Neuronal stem cell (in vitro differentiated cells): ENCODE measurements around the gene SH3BP4.

ENCODE experiments used
- DNase-seq: peaks from one replicate; pipeline ENCODE4 v3.0.0-alpha.2; 2013; ENCODE audit warnings: low spot score
- H2AFZ ChIP-seq: one replicate; pipeline ENCODE4 v1.6.1; 2013; ENCODE audit warnings: mild to moderate bottlenecking, low read length, inconsistent platforms
- H2AK5ac ChIP-seq: 2 replicates; pipeline ENCODE4 v1.6.1; 2013; ENCODE audit warnings: low read depth, mild to moderate bottlenecking, inconsistent platforms, low read length, moderate library complexity, mixed read lengths
- H2BK120ac ChIP-seq: 2 replicates; pipeline ENCODE4 v1.6.1; 2013; ENCODE audit warnings: low read depth, mild to moderate bottlenecking, inconsistent platforms, low read length, moderate library complexity, mixed read lengths
- H2BK12ac ChIP-seq: one replicate; pipeline ENCODE4 v1.6.1; 2013; ENCODE audit warnings: low read length, inconsistent platforms
- H2BK15ac ChIP-seq: 2 replicates; pipeline ENCODE4 v1.6.1; 2013; ENCODE audit warnings: mild to moderate bottlenecking, low read length, inconsistent platforms, mixed read lengths
- H2BK5ac ChIP-seq: one replicate; pipeline ENCODE4 v1.6.1; 2013; ENCODE audit warnings: inconsistent platforms, mild to moderate bottlenecking, low read length, moderate library complexity
- H3K14ac ChIP-seq: one replicate; pipeline ENCODE4 v1.6.1; 2013; ENCODE audit warnings: low read length, inconsistent platforms
- H3K18ac ChIP-seq: 2 replicates; pipeline ENCODE4 v1.6.1; 2013; ENCODE audit warnings: low read length, inconsistent platforms
- H3K23ac ChIP-seq: 2 replicates; pipeline ENCODE4 v1.6.1; 2013; ENCODE audit warnings: low read depth, mild to moderate bottlenecking, mixed read lengths, low read length, inconsistent platforms; ENCODE audit not compliant: poor library complexity
- H3K27ac ChIP-seq: replicated peaks from 3 replicates; pipeline ENCODE4 v1.5.1; 2013; ENCODE audit warnings: low read length, inconsistent platforms
- H3K27me3 ChIP-seq, 3 experiments: 2 replicates each; pipeline ENCODE4 v1.6.1; 2013; ENCODE audit warnings: low read length in 3 of 3, mild to moderate bottlenecking in 2 of 3, inconsistent platforms in 1 of 3, low read depth in 1 of 3, mixed read lengths in 1 of 3, moderate library complexity in 1 of 3; ENCODE audit not compliant: control insufficient read depth in 3 of 3, insufficient read depth in 3 of 3
- H3K36me3 ChIP-seq, 2 donors: replicated peaks in 1 of 2; 2 replicates each; pipeline ENCODE4 v1.6.1; 2013; ENCODE audit warnings: low read length in 2 of 2; ENCODE audit not compliant: control insufficient read depth in 2 of 2, insufficient read depth in 2 of 2
- H3K4ac ChIP-seq: 2 replicates; pipeline ENCODE4 v1.6.1; 2013; ENCODE audit warnings: inconsistent platforms, mild to moderate bottlenecking, low read length, moderate library complexity
- H3K4me1 ChIP-seq, 2 donors: 1 replicate in 1 of 2; 2 replicates in 1 of 2; pipeline ENCODE4 v1.6.1; 2013; ENCODE audit warnings: low read length in 2 of 2, low read depth in 1 of 2; ENCODE audit not compliant: control insufficient read depth in 2 of 2, insufficient read depth in 1 of 2
- H3K4me2 ChIP-seq: one replicate; pipeline ENCODE4 v1.6.1; 2013; ENCODE audit warnings: mild to moderate bottlenecking, low read length, inconsistent platforms; ENCODE audit not compliant: insufficient read depth, poor library complexity, severe bottlenecking
- H3K4me3 ChIP-seq, 2 donors: 2 replicates each; pipeline ENCODE4 v1.5.1; 2013; ENCODE audit warnings: low read length in 2 of 2, mild to moderate bottlenecking in 2 of 2, inconsistent platforms in 1 of 2, moderate library complexity in 1 of 2
- H3K79me1 ChIP-seq: one replicate; pipeline ENCODE4 v1.6.1; 2013; ENCODE audit warnings: low read depth, mild to moderate bottlenecking, inconsistent platforms, low read length, moderate library complexity
- H3K9ac ChIP-seq: one replicate; pipeline ENCODE4 v1.6.1; 2013; ENCODE audit warnings: mild to moderate bottlenecking, low read depth, low read length, inconsistent platforms; ENCODE audit not compliant: poor library complexity
- H3K9me3 ChIP-seq, 2 donors: replicated peaks in 1 of 2; 2 replicates each; pipeline versions ENCODE3 to v1.6.1; 2013; ENCODE audit warnings: low read length in 2 of 2, mild to moderate bottlenecking in 2 of 2, inconsistent platforms in 1 of 2, low read depth in 1 of 2, mixed read lengths in 1 of 2, moderate library complexity in 1 of 2; ENCODE audit not compliant: control insufficient read depth in 2 of 2, insufficient read depth in 1 of 2
- H4K8ac ChIP-seq: one replicate; pipeline ENCODE4 v1.6.1; 2013; ENCODE audit warnings: low read depth, mild to moderate bottlenecking, inconsistent platforms, low read length, moderate library complexity
- H4K91ac ChIP-seq: one replicate; pipeline ENCODE4 v1.6.1; 2013; ENCODE audit warnings: low read length, low read depth, mild to moderate bottlenecking, inconsistent platforms; ENCODE audit not compliant: poor library complexity
- WGBS, 2 donors: extraction: QIAGEN DNeasy Blood & Tissue Kit; methylation state at CpG; one replicate each; pipeline ENCODE4 v1.1.7; 2013; ENCODE audit warnings: missing lambda C conversion rate in 2 of 2, mixed read lengths in 1 of 2; ENCODE audit not compliant: insufficient read length in 2 of 2, insufficient replicate concordance in 1 of 2; ENCODE audit errors: extremely low coverage in 2 of 2; 5-methylcytosine and 5-hydroxymethylcytosine counted together

Gene SH3BP4

DNA sequence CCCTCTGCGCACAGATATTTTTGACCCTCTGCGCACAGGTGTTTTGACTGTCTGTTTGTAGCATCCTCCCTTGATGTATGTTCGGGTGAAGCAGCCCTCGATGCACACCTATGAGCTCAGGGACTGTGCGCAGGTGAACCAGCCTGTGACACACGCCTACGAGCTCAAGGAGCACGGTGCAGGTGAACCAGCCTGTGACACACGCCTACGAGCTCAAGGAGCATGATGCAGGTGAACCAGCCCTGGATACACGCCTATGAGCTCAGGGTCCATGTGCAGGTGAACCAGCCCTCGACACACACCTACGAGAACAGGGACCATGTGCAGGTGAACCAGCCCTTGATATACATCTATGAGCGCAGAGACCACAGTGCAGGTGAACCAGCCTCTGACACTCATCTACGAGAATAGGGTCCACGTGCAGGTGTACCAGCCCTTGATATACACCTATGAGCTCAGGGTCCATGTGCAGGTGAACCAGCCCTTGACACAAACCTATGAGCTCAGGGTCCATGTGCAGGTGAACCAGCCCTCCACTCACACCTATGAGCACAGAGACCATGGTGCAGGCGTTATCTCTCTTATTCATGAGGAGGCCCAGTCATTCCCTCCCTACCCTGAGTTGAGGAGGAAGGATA lies 33.9 kb downstream of the SH3BP4 start:
- DNase-seq, result no peak
- Histone ChIP-seq H2BK5ac (no peak overlapping the region), H3K79me1 (peaks cover 16% of the 10 kb centered on the region), H3K18ac (no peak overlapping the region), H3K4me3 (no peak overlapping the region), H3K23ac (no peak overlapping the region), H2AK5ac (no peak overlapping the region), H3K27ac (no peak overlapping the region), H2BK120ac (no peak overlapping the region), H4K8ac (no peak overlapping the region), H3K4ac (no peak overlapping the region), H3K4me1 (peaks cover 12 to 25% of the 10 kb centered on the region in 2 donors), H3K36me3 (peaks cover 5 to 50% of the 10 kb centered on the region in 2 donors), H3K9me3 (peaks cover 0 to 26% of the 10 kb centered on the region in 2 donors), H4K91ac (no peak overlapping the region), H3K4me2 (no peak overlapping the region), H2BK15ac (no peak overlapping the region), H2AFZ (no peak overlapping the region), H3K9ac (no peak overlapping the region), H3K14ac (no peak overlapping the region), H3K27me3 (no peaks in the 10 kb centered on the region), H2BK12ac (no peak overlapping the region)
- no CpG with 5 or more reads among the region's 17 CpGs for WGBS, 2 donors

DNA sequence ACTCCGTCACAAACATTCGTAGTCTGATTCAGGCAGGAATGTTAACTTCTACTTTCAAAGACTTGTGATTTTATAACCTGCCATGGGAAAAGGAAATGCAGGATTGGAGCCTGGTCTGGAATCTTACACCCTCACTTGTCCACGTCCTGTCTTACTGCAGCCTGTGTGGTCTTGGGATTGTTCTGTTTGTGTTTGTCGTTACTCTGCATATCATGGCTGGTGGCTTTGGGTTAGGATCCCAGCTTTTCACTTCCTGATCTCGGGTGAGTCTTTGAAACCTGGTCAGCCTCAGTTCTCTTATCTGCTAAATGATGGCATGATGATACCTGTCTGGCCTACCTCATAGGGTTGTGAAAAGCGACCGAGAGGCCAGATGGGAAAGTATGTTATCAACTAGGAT lies 34.6 kb downstream of the SH3BP4 start:
- no peak overlapping the region for H3K14ac ChIP-seq
- H3K4me1 ChIP-seq, result peaks cover 5 to 20% of the 10 kb centered on the region in 2 donors
- no peak overlapping the region for H2AK5ac ChIP-seq
- no peak overlapping the region for H3K4me3 ChIP-seq
- peaks cover 0 to 29% of the 10 kb centered on the region in 2 donors for H3K9me3 ChIP-seq
- DNase-seq, result no peak
- H2BK5ac ChIP-seq, result no peak overlapping the region
- H3K27me3 ChIP-seq, result no peaks in the 10 kb centered on the region
- H3K18ac ChIP-seq, result no peak overlapping the region
- H4K91ac ChIP-seq, result no peak overlapping the region
- no peak overlapping the region for H2BK120ac ChIP-seq
- H3K4me2 ChIP-seq, result no peak overlapping the region
- WGBS, 2 donors, result no CpG with 5 or more reads among the region's 7 CpGs
- peaks cover 16% of the 10 kb centered on the region for H3K79me1 ChIP-seq
- no peak overlapping the region for H3K9ac ChIP-seq
- H4K8ac ChIP-seq, result no peak overlapping the region
- peaks cover 5 to 57% of the 10 kb centered on the region in 2 donors for H3K36me3 ChIP-seq
- no peak overlapping the region for H2BK12ac ChIP-seq
- H3K4ac ChIP-seq, result no peak overlapping the region
- no peak overlapping the region for H3K27ac ChIP-seq
- H2AFZ ChIP-seq, result no peak overlapping the region
- no peak overlapping the region for H2BK15ac ChIP-seq
- no peak overlapping the region for H3K23ac ChIP-seq

DNA sequence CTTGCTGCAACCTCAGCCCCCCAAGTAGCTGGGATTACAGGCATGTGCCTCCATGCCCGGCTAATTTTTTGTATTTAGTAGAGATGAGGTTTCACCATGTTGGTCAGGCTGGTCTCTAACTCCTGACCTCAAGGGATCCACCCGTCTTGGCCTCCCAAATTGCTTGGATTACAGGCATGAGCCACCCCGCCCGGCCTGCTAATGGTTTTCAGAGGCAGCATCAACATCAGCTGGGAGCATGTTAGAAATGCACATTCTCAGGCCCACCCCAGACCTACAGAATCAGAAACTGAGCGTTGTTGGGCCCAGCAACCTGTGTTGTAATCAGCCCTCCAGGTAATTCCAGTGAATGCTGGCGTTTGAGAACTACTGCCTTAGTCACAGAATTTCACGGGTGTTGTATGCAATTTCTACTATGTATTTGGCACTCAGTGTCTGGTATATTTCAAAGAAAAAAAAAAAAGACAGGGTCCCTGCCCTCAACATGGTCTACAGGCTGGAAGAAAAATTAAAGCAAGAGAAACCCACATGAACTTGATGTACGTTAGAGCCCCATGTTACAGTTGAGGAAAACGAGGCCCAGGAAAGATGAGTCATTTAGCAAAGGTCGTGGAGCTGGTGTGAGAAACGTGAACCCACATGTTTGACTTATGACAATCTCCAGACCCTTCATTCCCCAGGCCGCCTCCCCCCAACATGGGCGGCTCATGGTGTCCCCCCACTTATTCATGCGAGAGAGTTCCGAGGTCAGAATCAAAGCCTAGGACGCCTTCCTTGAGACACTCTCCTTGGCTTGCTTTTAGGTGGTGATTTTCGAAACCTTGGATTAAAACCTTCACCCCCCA lies 35.3 kb downstream of the SH3BP4 start:
- H2AK5ac ChIP-seq, result no peak overlapping the region
- no peak overlapping the region for H3K27ac ChIP-seq
- H3K4me3 ChIP-seq, result no peak overlapping the region
- H2BK5ac ChIP-seq, result no peak overlapping the region
- H3K27me3 ChIP-seq, result no peaks in the 10 kb centered on the region
- no peak for DNase-seq
- WGBS, 2 donors, result no CpG with 5 or more reads among the region's 17 CpGs
- no peak overlapping the region for H4K91ac ChIP-seq
- no peak overlapping the region for H2BK120ac ChIP-seq
- no peak overlapping the region for H2BK15ac ChIP-seq
- H4K8ac ChIP-seq, result no peak overlapping the region
- no peak overlapping the region for H3K23ac ChIP-seq
- peaks cover 5 to 62% of the 10 kb centered on the region in 2 donors for H3K36me3 ChIP-seq
- H3K79me1 ChIP-seq, result peaks cover 15% of the 10 kb centered on the region
- no peak overlapping the region for H3K18ac ChIP-seq
- H3K4ac ChIP-seq, result no peak overlapping the region
- no peak overlapping the region for H3K14ac ChIP-seq
- no peak overlapping the region for H2BK12ac ChIP-seq
- no peak overlapping the region for H3K9ac ChIP-seq
- peaks cover 0 to 14% of the 10 kb centered on the region in 2 donors for H3K4me1 ChIP-seq
- no peak overlapping the region for H2AFZ ChIP-seq
- no peak overlapping the region for H3K4me2 ChIP-seq
- H3K9me3 ChIP-seq, result peaks cover 0 to 29% of the 10 kb centered on the region in 2 donors

DNA sequence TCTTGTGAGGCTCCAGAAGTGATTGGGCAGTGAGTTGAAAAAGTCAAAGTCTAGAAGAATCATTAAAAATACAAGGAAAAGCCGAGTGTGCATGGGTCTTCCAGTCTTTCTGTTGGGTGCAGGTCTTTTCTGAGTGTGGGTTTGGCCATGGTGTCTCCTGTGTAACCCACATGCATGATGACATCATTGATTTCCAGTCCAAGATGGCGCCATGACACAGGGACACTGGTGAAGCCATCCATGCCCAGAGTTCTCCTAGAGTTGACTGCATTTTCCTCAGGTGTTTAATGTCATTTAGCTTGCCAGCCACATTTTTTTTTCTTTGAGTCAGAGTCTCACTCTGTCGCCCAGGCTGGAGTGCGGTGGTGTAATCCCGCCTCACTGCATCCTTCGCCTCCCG lies 35.9 kb downstream of the SH3BP4 start:
- Histone ChIP-seq H3K27ac (no peak overlapping the region), H2BK120ac (no peak overlapping the region), H4K91ac (no peak overlapping the region), H3K4me2 (no peak overlapping the region), H3K27me3 (no peaks in the 10 kb centered on the region), H3K9me3 (peaks cover 0 to 29% of the 10 kb centered on the region in 2 donors), H2BK5ac (no peak overlapping the region), H3K4me3 (no peak overlapping the region), H3K23ac (no peak overlapping the region), H2AK5ac (no peak overlapping the region), H3K4ac (no peak overlapping the region), H2BK12ac (no peak overlapping the region), H3K4me1 (peaks cover 0 to 10% of the 10 kb centered on the region in 2 donors), H3K14ac (no peak overlapping the region), H3K79me1 (peaks cover 12% of the 10 kb centered on the region), H3K36me3 (peaks cover 6 to 69% of the 10 kb centered on the region in 2 donors), H3K9ac (no peak overlapping the region), H3K18ac (no peak overlapping the region), H4K8ac (no peak overlapping the region), H2AFZ (no peak overlapping the region), H2BK15ac (no peak overlapping the region)
- DNase-seq, result no peak
- WGBS, 2 donors, result no CpG with 5 or more reads among the region's 7 CpGs
